NCI-H2196 (cell line): ENCODE data around the gene NXPE3.
"Not testable (repeated sequence)": the region's sequence is repeated elsewhere in the genome, so short reads cannot be mapped to it uniquely, and the experiment has no call there.

Experiments
- DNase-seq: peaks from one replicate; lab custom pipeline; 2025; ENCODE audit not compliant: unreplicated experiment; lab: John Stamatoyannopoulos, UW

The NXPE3 gene

DNA sequence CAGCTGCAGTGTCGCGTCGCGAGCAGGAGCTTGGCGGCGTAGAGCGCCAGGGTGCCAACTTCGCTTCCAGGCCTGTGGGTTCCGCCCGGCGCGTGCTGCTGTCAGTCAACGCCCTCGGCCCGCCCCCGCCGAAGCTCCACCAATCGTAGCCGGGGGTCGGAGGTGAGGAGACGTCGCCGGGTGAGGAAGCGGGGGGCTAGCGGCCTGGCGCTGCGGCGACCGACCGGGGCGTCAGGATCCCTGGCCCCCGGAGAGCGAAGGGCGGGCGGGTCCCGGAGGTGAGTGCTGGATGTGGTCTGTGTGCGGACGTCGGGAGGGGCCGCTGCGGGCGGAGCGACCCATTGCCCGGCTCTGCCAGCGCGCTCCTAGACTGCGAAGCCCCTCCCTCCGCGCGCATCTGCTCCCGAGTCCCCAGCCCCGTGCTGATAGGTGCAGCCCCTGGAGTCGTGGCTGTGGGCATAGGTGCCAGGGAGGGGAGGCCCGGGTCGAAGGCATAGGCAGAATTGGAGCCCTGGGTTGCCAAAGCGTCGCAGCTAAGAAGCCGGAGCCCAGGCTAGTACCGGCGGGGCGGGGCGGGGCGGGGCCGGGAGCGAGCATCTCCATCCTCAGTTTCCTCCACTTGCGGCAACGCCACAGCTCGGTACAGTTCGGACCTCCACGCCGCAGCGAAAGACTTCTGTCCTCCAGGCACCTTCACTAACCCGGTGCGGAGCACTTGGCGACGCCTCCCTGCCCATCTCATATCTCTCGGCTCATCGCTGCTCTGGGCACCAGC is at the start of gene NXPE3:
Gene NXPE3, plus strand, starts transcription at position 165 of the 775 bp plus-strand sequence. CDS start 6,386 bp downstream, outside the sequence.
- peak; percentile 91 for DNase-seq

DNA sequence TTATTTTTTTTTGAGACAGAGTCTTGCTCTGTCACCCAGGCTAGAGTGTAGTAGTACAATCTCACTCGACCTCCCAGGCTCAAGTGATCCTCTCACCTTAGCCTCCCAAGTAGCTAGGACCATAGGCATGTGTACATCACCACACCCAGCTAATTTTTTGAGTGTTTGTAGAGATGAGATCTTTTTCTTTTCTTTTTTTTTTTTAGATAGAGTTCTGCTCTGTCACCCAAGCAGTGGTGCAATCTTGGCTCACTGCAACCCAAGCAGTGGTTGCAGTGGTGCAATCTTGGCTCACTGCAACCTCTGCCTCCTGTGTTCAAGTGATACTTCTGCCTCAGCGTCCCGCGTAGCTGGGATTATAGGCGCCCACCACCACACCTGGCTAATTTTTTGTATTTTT is 49.4 kb upstream of the NXPE3 start:
- no peak for DNase-seq

DNA sequence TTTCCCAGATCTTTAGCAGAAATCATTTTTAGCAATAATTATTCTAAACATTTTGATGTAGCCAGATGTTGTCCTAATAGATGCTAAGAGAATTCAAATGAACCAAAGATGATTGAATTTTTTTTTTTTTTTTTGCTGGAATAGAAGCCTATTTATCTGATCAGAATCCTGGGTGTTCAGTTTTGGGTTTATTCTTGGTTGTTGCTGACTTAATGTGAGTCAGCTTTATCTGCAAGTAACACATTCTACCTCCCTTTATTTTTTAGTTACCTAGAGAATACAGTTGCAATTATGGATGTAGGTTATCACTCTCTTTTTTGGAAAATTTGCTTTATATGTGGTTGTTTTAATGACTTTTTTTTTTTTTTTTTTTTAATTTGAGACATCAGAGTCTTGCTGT is 48.2 kb upstream of the NXPE3 start:
- no peak for DNase-seq

DNA sequence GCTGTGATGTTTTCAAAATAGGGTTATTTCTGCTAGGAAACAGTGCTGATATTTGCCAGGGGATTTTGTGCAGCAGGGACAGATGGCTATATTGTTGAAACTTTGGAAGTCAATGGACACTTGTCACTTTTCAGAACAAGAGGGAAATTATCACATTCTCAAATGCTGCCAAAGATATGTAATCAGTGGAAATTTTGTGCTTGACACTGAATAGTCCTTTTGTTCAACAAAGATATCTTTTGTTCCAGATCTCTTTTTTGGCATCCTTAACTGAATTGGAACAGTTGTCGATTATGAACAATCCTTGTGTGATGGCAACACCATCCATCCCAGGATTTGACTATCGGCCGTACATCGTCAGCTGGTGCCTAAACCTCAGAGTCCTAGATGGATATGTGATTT is 46.8 kb upstream of the NXPE3 start:
- no peak for DNase-seq

DNA sequence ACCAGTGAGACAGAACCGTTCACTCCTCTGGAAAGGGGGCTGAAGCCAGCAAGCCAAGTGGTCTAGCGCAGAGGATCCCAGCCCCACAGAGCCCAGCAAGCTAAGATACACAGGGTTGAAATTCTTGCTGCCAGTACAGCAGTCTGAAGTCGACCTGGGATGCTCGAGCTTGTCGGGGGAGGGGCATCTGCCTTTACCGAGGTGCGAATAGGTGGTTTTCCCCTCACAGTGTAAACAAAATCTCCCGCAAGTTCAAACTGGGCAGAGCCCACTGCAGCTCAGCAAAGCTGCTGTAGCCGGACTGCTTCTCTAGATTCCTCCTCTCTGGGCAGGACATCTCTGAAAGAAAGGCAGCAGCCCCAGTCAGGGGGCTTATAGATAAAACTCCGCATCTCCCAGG is 43.2 kb upstream of the NXPE3 start:
- no peak for DNase-seq

DNA sequence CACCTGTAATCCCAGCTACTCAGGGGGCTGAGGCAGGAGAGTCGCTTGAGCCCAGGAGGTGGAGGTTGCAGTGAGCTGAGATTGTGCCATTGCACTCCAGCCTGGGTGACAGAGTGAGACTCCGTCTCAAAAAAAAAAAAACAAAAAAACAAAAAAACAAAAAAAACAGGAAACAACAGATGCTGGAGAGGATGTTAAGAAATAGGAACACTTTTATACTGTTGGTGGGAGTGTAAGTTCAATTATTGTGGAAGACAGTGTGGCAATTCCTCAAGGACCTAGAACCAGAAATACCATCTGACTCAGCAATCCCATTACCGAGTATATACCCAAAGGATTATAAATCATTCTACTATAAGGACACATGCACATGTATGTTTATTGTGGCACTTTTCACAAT is 37.1 kb upstream of the NXPE3 start:
- DNase-seq: not testable (repeated sequence)

DNA sequence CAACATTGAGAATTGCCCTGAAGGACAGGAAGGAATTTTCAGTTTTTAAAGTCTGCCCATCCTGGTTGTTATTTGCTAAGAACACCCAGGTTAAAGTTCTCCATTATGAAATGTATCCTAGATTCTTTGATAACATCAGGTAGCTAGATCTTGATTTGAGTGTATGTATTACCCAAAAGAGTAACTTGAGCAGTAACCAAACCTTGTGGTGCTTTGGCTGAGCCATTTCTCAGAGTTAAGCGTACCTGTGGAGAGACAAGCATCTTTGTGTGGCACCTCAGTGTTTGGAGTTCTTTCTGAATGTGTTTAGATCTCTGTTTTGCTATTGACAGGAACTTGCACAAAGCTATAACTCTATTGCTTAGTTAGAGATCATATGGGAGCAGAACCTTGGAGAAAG is 34.2 kb upstream of the NXPE3 start:
- no peak for DNase-seq

DNA sequence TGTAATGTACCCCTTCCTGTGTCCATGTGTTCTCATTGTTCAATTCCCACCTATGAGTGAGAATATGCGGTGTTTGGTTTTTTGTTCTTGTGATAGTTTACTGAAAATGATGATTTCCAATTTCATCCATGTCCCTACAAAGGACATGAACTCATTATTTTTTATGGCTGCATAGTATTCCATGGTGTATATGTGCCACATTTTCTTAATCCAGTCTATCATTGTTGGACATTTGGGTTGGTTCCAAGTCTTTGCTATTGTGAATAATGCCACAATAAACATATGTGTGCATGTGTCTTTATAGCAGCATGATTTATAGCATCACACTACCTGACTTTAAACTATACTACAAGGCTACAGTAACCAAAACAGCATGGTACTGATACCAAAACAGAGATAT is 33.1 kb upstream of the NXPE3 start:
- not testable (repeated sequence) for DNase-seq

DNA sequence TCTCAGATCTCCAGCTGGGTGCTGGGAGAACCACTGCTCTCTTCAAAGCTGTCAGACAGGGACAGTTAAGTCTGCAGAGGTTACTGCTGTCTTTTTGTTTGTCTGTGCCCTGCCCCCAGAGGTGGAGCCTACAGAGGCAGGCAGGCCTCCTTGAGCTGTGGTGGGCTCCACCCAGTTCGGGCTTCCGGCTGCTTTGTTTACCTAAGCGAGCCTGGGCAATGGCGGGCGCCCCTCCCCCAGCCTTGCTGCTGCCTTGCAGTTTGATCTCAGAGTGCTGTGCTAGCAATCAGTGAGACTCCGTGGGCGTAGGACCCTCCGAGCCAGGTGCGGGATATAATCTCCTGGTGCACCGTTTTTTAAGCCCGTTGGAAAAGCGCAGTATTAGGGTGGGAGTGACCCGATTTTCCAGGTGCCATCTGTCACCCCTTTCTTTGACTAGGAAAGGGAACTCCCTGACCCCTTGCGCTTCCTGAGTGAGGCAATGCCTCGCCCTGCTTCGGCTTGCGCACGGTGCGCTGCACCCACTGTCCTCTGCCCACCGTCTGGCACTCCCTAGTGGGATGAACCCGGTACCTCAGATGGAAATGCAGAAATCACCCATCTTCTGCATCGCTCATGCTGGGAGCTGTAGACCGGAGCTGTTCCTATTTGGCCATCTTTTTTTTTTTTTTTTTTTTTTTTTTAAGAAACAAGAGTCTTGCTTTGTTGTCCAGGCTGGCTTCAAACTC is 25.5 kb upstream of the NXPE3 start:
- DNase-seq: not testable (repeated sequence)

DNA sequence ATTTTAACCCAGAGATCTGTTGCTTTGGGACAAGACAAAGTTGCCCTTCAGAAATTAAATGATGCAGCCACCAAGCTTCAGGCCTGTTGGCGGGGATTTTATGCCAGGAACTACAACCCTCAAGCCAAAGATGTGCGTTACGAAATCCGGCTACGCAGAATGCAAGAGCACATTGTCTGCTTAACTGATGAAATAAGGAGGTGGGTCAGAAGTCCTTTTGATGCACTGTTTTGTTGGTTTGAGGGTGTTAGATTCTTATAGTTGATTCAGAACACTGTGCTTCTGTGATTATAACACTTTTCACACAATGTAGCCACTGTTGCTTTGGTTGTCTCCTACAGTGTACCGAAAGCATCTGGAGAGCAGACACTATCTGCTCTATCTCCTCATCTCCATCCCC is 20.8 kb upstream of the NXPE3 start:
- no peak for DNase-seq

DNA sequence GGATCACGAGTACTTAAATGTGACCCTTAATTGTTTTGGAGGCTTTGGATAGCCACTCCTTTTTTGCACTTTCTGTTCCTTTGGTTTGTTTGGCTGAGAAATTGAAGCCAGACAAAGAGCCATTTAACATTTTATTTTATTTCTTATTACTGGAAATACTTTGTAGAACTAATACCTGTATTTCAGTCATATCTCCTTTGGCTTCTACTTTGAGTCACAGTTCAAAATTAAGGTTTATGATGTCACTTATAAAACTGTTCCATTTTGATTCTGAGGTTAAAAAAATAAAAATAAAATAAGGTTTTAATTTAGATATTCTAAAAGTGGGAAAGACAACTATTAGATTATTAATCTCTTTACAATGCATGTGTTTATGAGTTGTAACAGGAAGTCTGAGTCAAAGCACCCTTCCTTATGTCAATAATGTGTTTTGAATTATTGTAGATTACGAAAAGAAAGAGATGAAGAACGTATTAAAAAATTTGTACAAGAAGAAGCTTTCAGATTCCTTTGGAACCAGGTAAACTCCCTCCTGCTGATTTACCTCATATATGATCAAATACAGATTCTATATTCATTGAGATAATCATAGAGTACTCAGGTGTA is 16.9 kb upstream of the NXPE3 start:
- no peak for DNase-seq

DNA sequence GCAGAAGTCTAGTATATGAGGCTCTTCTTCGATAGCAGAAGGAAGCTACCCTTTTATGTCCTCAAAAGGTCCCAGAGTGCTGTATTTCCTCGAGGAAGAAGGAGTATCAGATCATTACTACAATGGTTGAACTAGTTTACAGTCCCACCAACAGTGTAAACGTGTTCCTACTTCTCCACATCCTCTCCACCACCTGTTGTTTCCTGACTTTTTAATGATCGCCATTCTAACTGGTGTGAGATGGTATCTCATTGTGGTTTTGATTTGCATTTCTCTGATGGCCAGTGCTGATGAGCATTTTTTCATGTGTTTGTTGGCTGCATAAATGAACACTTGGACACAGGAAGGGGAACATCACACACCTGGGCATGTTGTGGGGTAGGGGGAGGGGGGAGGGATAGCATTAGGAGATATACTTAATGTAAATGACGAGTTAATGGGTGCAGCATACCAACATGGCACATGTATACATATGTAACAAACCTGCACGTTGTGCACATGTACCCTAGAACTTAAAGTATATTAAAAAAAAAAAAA is 1.2 kb upstream of the NXPE3 start:
- DNase-seq: not testable (repeated sequence)

DNA sequence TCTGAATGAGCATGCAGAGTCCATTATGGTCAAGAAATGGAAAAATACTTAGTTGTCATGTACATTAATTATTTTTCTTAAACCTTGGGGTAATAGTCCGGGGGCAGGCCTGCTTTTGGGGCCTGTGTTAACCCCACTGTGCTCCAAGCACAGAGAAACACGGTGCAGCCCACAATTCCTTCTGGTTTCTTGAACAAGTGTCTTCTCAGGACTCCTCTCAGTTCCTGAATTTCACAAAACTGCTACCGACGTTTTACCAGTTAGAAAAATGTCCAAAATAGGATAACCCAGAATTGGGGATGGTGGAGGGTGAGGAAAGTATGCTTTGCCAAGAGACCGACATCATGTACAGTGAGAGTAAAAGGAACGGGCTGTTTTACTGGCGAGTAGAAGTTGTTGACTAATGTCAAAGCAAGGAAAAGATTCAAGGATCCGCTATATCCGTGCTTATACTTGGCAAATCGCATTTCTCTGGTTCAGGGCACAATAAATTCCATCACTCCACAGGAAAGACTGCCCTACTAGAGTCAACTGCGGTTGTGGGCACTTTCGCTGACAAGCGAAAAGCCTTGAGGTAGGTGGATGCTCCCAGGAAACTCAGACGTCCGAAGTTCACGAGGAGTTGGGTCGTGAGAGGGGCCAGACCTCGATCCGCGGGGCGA is 495 bp upstream of the NXPE3 start:
- DNase-seq: no peak

DNA sequence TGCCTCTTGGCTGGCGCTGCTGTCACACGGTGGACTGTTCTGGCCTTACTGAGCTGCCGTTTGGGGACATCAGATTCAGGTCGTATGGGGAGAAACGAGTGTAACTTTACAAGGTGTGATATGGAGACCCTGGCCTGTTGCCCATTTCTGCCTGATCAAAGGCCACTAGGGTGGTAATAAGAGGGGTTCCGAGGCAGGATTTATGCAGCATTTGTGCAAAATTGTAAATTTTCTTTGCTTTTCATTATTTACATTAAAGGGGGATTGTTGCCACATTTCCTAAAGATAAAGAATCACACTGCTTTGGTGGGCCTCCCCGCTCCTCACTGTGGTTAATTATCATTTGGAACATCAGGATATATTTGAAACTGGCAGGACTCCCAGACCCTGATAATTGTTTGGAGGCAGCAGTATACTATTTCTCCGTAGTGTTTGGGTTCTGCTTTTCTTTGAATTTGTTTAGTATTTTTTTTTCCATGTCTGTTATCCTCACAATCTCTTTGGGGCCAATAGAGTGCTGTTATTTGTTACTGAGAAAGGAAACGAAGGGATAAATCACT is 891 bp downstream of the NXPE3 start:
- DNase-seq: no peak

DNA sequence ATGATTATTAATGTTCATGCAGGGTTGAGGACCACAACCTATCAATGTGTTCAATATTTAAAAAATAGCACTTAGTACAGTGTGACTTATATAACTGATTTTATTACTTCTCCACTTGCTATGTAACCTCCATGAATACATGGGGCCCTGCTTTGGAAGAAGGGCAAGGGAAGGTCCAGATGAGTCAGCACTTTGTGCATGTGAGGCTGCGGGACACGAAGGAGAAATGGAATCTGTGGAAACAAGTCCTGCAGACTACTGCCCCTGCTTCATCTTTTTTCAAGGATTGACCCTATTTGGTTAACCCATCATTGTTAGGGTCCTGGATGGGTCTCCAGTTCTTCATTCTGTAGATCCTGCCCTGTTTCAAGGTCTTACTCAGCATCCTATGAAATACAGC is 1.6 kb downstream of the NXPE3 start:
- no peak for DNase-seq

DNA sequence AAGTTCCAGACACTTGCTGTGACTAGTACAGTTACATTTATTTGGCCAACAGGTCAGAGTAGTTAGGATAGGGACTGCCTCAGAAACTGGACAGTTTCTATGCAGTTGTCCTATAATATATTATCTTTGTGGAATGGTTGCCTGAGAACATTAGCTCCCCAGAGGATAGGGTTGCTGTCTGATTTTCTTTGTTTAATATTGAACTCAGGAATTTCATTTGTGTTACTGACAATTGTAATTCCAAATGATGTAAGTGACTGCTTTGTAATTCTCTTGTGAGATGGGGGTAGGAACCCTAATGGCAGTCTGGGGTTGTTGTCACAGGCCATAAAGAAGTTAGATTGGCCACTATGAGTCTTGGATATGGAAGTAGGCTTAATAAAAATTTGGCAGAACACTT is 2.2 kb downstream of the NXPE3 start:
- no peak for DNase-seq

DNA sequence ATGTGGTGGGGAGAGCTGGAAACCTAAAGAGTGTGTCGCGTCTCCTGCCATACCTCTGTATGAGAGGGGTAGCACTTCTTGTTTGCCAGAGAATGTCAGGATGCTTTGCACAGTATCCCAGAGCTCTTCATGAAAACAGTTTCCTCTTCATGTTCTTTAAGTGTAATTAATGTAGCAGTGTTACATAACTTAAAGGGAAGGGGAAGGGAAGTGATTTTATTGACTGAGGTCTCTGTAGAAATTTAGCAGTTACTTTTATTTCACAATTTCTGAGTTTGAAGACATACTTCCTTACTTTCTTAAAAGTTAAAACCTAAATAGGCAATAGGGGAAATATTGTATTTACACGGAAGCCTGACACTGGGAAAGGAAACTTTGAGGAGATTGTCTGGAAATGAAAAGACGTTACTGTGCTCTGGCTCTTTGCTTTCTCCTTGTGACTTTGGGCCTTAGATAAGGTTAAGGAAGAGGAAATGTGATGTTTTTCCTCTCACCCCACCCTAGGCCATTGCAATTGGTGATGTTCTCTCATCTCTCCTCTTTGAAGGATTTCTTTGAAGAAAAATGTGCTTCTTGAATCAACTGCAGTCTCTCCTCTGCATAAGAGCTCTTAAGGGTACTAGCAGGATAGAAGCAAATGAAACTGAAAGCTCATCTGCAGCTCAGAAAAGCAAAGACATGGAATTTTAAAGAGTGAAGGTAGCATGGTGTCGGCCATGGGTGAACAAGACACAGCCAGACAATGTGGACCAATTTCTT is 6.0 kb downstream of the NXPE3 start:
- DNase-seq: no peak

DNA sequence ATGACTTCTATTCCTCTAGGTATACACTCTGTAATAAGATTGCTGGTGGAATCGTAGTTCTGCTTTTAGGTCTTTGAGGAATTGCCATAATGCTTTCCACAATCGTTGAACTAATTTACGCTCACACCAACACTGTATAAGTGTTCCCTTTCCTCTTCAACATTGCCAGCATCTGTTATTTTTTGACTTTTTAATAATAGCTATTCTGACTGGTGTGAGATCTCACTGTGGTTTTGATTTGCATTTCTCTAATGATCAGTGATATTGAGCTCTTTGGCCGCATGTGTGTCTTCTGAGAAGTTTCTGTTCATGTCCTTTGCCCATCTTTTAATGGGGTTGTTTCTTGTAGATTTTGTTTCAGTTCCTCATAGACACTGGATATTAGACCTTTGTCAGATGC is 12.8 kb downstream of the NXPE3 start:
- DNase-seq: no peak

DNA sequence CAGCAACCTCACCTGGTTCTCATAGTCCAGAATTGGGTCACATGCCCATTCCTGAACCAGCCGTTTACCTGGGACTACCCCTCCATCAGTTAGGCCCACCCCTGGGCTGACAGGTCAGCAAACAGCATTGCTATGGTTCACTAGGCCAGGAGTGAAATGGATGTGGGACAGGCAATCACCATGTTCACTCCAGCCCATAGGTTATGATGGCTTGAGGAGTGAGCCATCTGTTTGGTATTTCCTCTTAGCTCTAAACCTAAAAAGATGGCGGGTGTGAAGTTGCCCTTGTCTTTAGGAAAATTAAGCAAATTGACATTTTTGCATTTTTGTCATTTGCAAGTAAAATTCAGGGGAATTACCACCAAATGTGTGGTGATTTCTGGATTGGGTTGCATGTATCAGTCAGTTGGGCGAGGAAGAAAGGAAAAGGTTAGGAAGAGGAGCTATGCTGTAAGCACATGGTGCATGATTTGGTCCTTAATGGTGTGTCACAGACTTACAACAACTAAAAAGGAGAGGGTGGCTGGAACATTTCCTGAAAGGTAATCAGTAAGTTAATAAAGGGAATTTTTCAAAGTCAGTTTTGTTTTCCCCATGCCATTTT is 17.2 kb downstream of the NXPE3 start:
- no peak for DNase-seq

DNA sequence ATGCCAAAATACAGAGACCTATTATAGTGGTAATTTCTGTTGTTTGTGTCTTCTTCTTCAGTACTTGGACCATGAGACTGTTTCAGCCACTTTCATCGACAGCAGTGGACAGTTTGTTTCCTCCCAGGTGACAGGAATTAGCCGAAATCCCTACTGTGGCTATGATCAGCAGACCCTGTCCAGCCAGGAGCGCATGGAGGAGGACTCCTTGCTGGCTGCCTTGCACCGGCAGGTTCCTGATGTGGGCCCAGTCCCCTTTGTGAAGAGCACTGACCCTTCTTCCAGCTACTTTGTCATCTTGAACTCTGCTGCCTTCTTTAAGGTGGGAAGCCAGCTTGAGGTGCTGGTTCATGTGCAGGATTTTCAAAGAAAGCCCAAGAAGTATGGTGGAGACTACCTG is 22.2 kb downstream of the NXPE3 start:
- no peak for DNase-seq
